Nasal cavity respiratory epithelium epithelial cell of viscerocranial mucosa (primary cell): ENCODE measurements around the gene ATP5F1E. TPM values are rescaled to one million over a fixed set of nuclear protein-coding genes. Genes with fewer than 3 reads are reported as not detected.

Experiments used
- total RNA-seq: library from RNA; depleted of rRNA; stranded (reverse); fragments of >200 nt; gene quantifications from 2 replicates; pipeline ENCODE4 v1.2.3, GENCODE V29; 2014

ATP5F1E gene
- total RNA-seq: 25.9 and 28.4 TPM in 2 replicates

GRCh38 chr20:59032023-59032712 is at the start of gene ATP5F1E:
Gene ATP5F1E, minus strand, starts transcription at chr20:59032335. Its CDS starts 84 bp downstream, at chr20:59032251.

GRCh38 chr20:59042151-59042795 is 10.1 kb upstream of the ATP5F1E start, which contains the start of gene PRELID3B:
Gene PRELID3B, minus strand, starts transcription at chr20:59042786. Its CDS starts 56 bp downstream, at chr20:59042730.

GRCh38 chr20:59019217-59019616 is 12.9 kb downstream of the ATP5F1E start, which contains the start of gene TUBB1:
Gene TUBB1, plus strand, starts transcription at chr20:59019429. Its CDS starts 94 bp downstream, at chr20:59019523.

GRCh38 chr20:59006864-59007664 is 25.1 kb downstream of the ATP5F1E start, which contains the start of gene CTSZ:
Gene CTSZ, minus strand, starts transcription at chr20:59007254. Its CDS starts 126 bp downstream, at chr20:59007128.

GRCh38 chr20:58980711-58981627 is 51.2 kb downstream of the ATP5F1E start, which contains the start of gene NELFCD:
Gene NELFCD, plus strand, starts transcription at chr20:58981256. Its CDS starts 54 bp downstream, at chr20:58981310.

Other genes starting within 250 kb of the ATP5F1E start
- under 0.01 and 0.28 TPM in 2 replicates for gene GNAS-AS1, start 181.4 kb downstream of the ATP5F1E start, total RNA-seq
- gene GNAS, start 179.6 kb downstream of the ATP5F1E start, total RNA-seq: 226 and 567 TPM in 2 replicates
- 28.4 and 61.2 TPM in 2 replicates for gene NELFCD, start 51.1 kb downstream of the ATP5F1E start, total RNA-seq
- 57.4 and 119 TPM in 2 replicates for gene CTSZ, start 25.1 kb downstream of the ATP5F1E start, total RNA-seq
- gene TUBB1, start 12.9 kb downstream of the ATP5F1E start, total RNA-seq: not detected in 2 replicates
- 107 and 193 TPM in 2 replicates for gene PRELID3B, start 10.5 kb upstream of the ATP5F1E start, total RNA-seq
- not detected in 2 replicates for gene ZNF831, start 131.5 kb upstream of the ATP5F1E start, total RNA-seq